ENCODE results near the gene SLC39A2. TPM values are rescaled to one million over a fixed set of nuclear protein-coding genes. Genes with fewer than 3 reads are reported as not detected.

The SLC39A2 gene
- total RNA-seq, 1 experiment from 2014 or later, result not detected

GRCh38 chr14:21023817-21024584, 24.9 kb downstream of the SLC39A2 start:
- BruUV-seq (replicated peaks), result no TSS peak
- DNase-seq (ENCODE audit: low read depth, low spot score) (no peak), ATAC-seq (no peak)
- Histone ChIP-seq H3K27me3 (ENCODE audit: insufficient read depth, low read length) (no peaks in the 10 kb centered on the region), H3K9me2 (ENCODE audit: insufficient read depth) (no peaks in the 10 kb centered on the region), H3K27ac (ENCODE audit: low read depth, low read length) (peak overlapping the region; percentile 46; the same call in 1 of the 2 replicates), H3K79me2 (ENCODE audit: insufficient read depth, low read length) (no peaks in the 10 kb centered on the region), H2AFZ (ENCODE audit: low read depth, low read length, poor library complexity, severe bottlenecking) (no peak overlapping the region), H4K20me1 (ENCODE audit: insufficient read depth) (no peaks in the 10 kb centered on the region), H3K4me2 (ENCODE audit: low read length) (peak overlapping the region; percentile 85), H3K36me3 (ENCODE audit: control insufficient read depth in 1 of 2, insufficient read depth in 2 of 2, low read length in 2 of 2) (no peaks in the 10 kb centered on the region), H3K4me3 (replicated peaks in 1 of 2; ENCODE audit: low read depth in 1 of 2, low read length in 2 of 2) (peak overlapping the region; percentile 66 to 72), H3K9me3 (ENCODE audit: control insufficient read depth in 1 of 2, insufficient read depth in 1 of 2, low read depth in 1 of 2, low read length in 2 of 2) (no peaks in the 10 kb centered on the region), H3K4me1 (ENCODE audit: control insufficient read depth in 1 of 2, insufficient read depth in 2 of 2, low read length in 2 of 2) (peaks cover 14 to 21% of the 10 kb centered on the region in 2 experiments; a peak in 3 of 4 replicates), H3K9ac (ENCODE audit: low read length) (peak overlapping the region; percentile 66)
- intact Hi-C loops (cut with micrococcal nuclease), result no loop called here
- no peak for TF ChIP-seq YY1 (IDR thresholded peaks at IDR 0.05; ENCODE audit: extremely low read depth, insufficient replicate concordance, low read depth, low read length)
- no peak for TF ChIP-seq POLR2AphosphoS5 (IDR thresholded peaks at IDR 0.05; ENCODE audit: low read depth, low read length)
- no peak for TF ChIP-seq ZBTB33 (IDR thresholded peaks at IDR 0.05; ENCODE audit: extremely low read depth, insufficient replicate concordance, low read length)
- TF ChIP-seq SP1 (IDR thresholded peaks at IDR 0.05; ENCODE audit: low read depth), result no peak
- no peak for TF ChIP-seq EGR1 (IDR thresholded peaks at IDR 0.05; ENCODE audit: low read depth)
- TF ChIP-seq POLR2A (IDR thresholded peaks at IDR 0.05; ENCODE audit: borderline replicate concordance, extremely low read depth, insufficient read depth, insufficient read length), result no peak
- TF ChIP-seq ZNF274 (IDR thresholded peaks at IDR 0.05; ENCODE audit: low read depth, low read length), result no peak
- no peak for TF ChIP-seq SRF (IDR thresholded peaks at IDR 0.05; ENCODE audit: low read depth)
- RAD21 ChIA-PET (ENCODE audit: low non-redundant PET in 1 of 2, low total read pairs in 2 of 2, uncharacterized antibody in 2 of 2, unreplicated experiment in 2 of 2), result no interaction called here
- POLR2A ChIA-PET, result no interaction called here
- CTCF ChIA-PET, result interaction anchor here (2.5 kb wide), 1 partner anchor 9 kb away, joined by 10 read pairs; no protein-coding TSS in a partner anchor
